GM23338 (cell line): Measurements from ENCODE around the gene PDGFRA. TPM values are rescaled to one million over a fixed set of nuclear protein-coding genes. Genes with fewer than 3 reads are reported as not detected.

Experiments used
- ATAC-seq: fragments of 200-7000 bp; cut with Tn5 transposase; 3 replicates; pipeline ENCODE4 v1.9.1; 2020
- DNase-seq: peaks from one replicate; pipeline ENCODE4 v3.0.0-alpha.2; 2015; ENCODE audit warnings: low spot score
- H2AFZ ChIP-seq: fragments of 200-600 bp; sonication (generic); 2 replicates; pipeline ENCODE4 v1.8.0; 2016; ENCODE audit warnings: antibody characterized with exemption, mild to moderate bottlenecking, moderate library complexity
- H3F3A ChIP-seq: fragments of 200-600 bp; sonication (generic); replicated peaks from 2 replicates; pipeline ENCODE4 v1.8.0; 2017; ENCODE audit warnings: antibody characterized with exemption, mixed run types, low read depth
- H3K27ac ChIP-seq: fragments of 200-600 bp; sonication (generic); 2 replicates; pipeline ENCODE4 v1.6.1; 2016; ENCODE audit warnings: low read depth
- H3K27me3 ChIP-seq: fragments of 200-600 bp; sonication (generic); 2 replicates; pipeline ENCODE4 v1.8.0; 2016; ENCODE audit warnings: mild to moderate bottlenecking, mixed run types, moderate library complexity; ENCODE audit not compliant: insufficient read depth
- H3K36me3 ChIP-seq: fragments of 200-600 bp; sonication (generic); 2 replicates; pipeline ENCODE4 v1.8.0; 2016; ENCODE audit warnings: mild to moderate bottlenecking; ENCODE audit not compliant: insufficient read depth
- H3K4me1 ChIP-seq: fragments of 200-600 bp; sonication (generic); 2 replicates; pipeline ENCODE4 v1.8.0; 2016; ENCODE audit warnings: mild to moderate bottlenecking, moderate library complexity; ENCODE audit not compliant: insufficient read depth
- H3K4me2 ChIP-seq: fragments of 200-600 bp; sonication (generic); 2 replicates; pipeline ENCODE4 v1.7.1; 2017; ENCODE audit warnings: mixed run types
- H3K4me3 ChIP-seq: fragments of 200-600 bp; sonication (generic); 2 replicates; pipeline ENCODE4 v1.6.1; 2016; ENCODE audit warnings: mixed run types
- H3K79me2 ChIP-seq: fragments of 200-600 bp; sonication (generic); replicated peaks from 2 replicates; pipeline ENCODE4 v1.8.0; 2017; ENCODE audit warnings: mild to moderate bottlenecking; ENCODE audit not compliant: insufficient read depth
- H3K9me2 ChIP-seq: fragments of 200-600 bp; sonication (generic); 2 replicates; pipeline ENCODE4 v1.8.0; 2017; ENCODE audit not compliant: insufficient read depth
- H4K20me1 ChIP-seq: fragments of 200-600 bp; sonication (generic); replicated peaks from 2 replicates; pipeline ENCODE4 v1.8.0; 2017; ENCODE audit warnings: mild to moderate bottlenecking; ENCODE audit not compliant: insufficient read depth
- H3K27ac Mint-ChIP-seq: 2 replicates; pipeline ENCODE4 v1.8.0; 2020; ENCODE audit warnings: inconsistent platforms, mild to moderate bottlenecking, moderate library complexity, mixed read lengths
- H3K27me3 Mint-ChIP-seq: 3 replicates; pipeline ENCODE4 v1.8.0; 2022; ENCODE audit warnings: low read depth, mild to moderate bottlenecking, moderate library complexity, mixed read lengths, inconsistent platforms; ENCODE audit not compliant: insufficient read depth, poor library complexity
- H3K36me3 Mint-ChIP-seq: 3 replicates; pipeline ENCODE4 v1.8.0; 2021; ENCODE audit warnings: low read depth, mild to moderate bottlenecking, inconsistent platforms, moderate library complexity, mixed read lengths
- H3K4me1 Mint-ChIP-seq: 3 replicates; pipeline ENCODE4 v1.8.0; 2020; ENCODE audit warnings: mild to moderate bottlenecking, inconsistent platforms, mixed read lengths
- H3K4me3 Mint-ChIP-seq: 3 replicates; pipeline ENCODE4 v1.8.0; 2021; ENCODE audit warnings: moderate library complexity, mild to moderate bottlenecking, inconsistent platforms, mixed read lengths
- H3K9me3 Mint-ChIP-seq: 3 replicates; pipeline ENCODE4 v1.8.0; 2020; ENCODE audit warnings: moderate library complexity, mild to moderate bottlenecking, inconsistent platforms, mixed read lengths
- CREB1 ChIP-seq: fragments of 250-450 bp; sonication (Bioruptor Pico); IDR thresholded peaks from 2 replicates; pipeline ENCODE4 v1.5.0; 2020; ENCODE audit warnings: low read depth, mild to moderate bottlenecking, moderate library complexity
- CTCF ChIP-seq, 2 experiments: fragments of 200-600 bp in 1 of 2; sonication (generic) in 1 of 2; conservative IDR thresholded peaks; 2 replicates each; pipeline versions ENCODE4 v1.5.1 to v1.6.1; 2016 to 2017; ENCODE audit warnings: antibody characterized with exemption in 2 of 2, low read depth in 2 of 2, mild to moderate bottlenecking in 2 of 2, moderate library complexity in 1 of 2
- ETS1 ChIP-seq: IDR thresholded peaks from 2 replicates; pipeline ENCODE4 v1.6.1; 2016; ENCODE audit warnings: antibody characterized with exemption
- EZH2 ChIP-seq: fragments of 200-600 bp; sonication (generic); IDR thresholded peaks from one replicate; pipeline ENCODE4 v1.8.0; 2017; ENCODE audit warnings: antibody characterized with exemption, mild to moderate bottlenecking, low read depth; ENCODE audit not compliant: unreplicated experiment
- EZH2phosphoT487 ChIP-seq: fragments of 200-600 bp; sonication (generic); IDR thresholded peaks from one replicate; pipeline ENCODE4 v1.8.1; 2018; ENCODE audit warnings: antibody characterized with exemption; ENCODE audit not compliant: unreplicated experiment
- JUNB ChIP-seq: IDR thresholded peaks from one replicate; pipeline ENCODE4 v1.6.1; 2016; ENCODE audit warnings: antibody characterized with exemption; ENCODE audit not compliant: unreplicated experiment
- NANOG ChIP-seq: IDR thresholded peaks from 2 replicates; pipeline ENCODE4 v1.6.1; 2016; ENCODE audit warnings: antibody characterized with exemption, borderline replicate concordance
- POLR2AphosphoS5 ChIP-seq: IDR thresholded peaks from 2 replicates; pipeline ENCODE4 v1.6.1; 2016; ENCODE audit warnings: antibody characterized with exemption, low read depth
- REST ChIP-seq: IDR thresholded peaks from one replicate; pipeline ENCODE4 v1.6.1; 2018; ENCODE audit warnings: antibody characterized with exemption; ENCODE audit not compliant: unreplicated experiment
- STAT1 ChIP-seq: IDR thresholded peaks from one replicate; pipeline ENCODE4 v1.6.1; 2016; ENCODE audit warnings: antibody characterized with exemption; ENCODE audit not compliant: unreplicated experiment
- ZNF114 ChIP-seq: fragments of 250-450 bp; sonication (Bioruptor Pico); IDR thresholded peaks from 2 replicates; pipeline ENCODE4 v1.5.0; 2020; ENCODE audit warnings: mild to moderate bottlenecking, moderate library complexity
- ZNF331 ChIP-seq: fragments of 250-450 bp; sonication (Bioruptor Pico); IDR thresholded peaks from 2 replicates; pipeline ENCODE4 v1.5.0; 2020; ENCODE audit warnings: low read depth, mild to moderate bottlenecking, moderate library complexity
- polyA plus RNA-seq: library from polyadenylated mRNA; unstranded; fragments of >200 nt; fragmentation: Nextera tagmentation; extraction: Ambion mirVana; gene quantifications from 2 replicates; pipeline ENCODE4 v1.2.1, GENCODE V29; 2016
- total RNA-seq: library from RNA; depleted of rRNA; stranded (reverse); fragments of >200 nt; shearing (Covaris generic); gene quantifications from 2 replicates; pipeline ENCODE4 v1.2.3, GENCODE V29; 2014
- TF ChIP-seq, protein P1 (sequence below): fragments of 250-450 bp; sonication (Bioruptor Pico); IDR thresholded peaks from 2 replicates; pipeline ENCODE4 v1.5.0; 2020; ENCODE audit warnings: mild to moderate bottlenecking, moderate library complexity

PDGFRA gene
- total and polyA plus RNA-seq, 2 experiments from 2014 or later, result 8.0 to 10.8 TPM

DNA sequence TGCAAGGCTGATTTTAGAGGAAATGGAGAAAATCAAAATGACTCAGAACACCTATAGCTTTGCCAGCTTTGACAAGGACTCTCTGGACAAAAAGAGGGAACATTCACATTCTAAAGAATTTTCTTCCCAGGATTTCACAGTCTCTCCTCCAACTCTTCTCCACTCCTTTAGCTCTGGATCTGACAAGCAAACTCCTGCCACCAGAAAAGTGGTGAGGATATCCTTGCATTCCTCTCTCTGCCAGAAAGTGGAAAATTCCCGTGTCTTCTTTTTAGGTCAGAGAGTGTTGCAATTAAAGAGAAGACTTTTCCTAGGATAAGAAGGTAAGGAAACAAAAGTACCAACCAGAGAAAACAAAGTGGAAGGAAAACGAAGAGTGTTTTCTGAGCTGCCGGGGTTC is 16.1 kb upstream of the PDGFRA start:
- no peaks in the 10 kb centered on the region for H3F3A ChIP-seq
- peaks cover 3% of the 10 kb centered on the region; the same call in 2 of the 3 replicates for H3K9me3 Mint-ChIP-seq
- peaks cover 15% of the 10 kb centered on the region for H3K27me3 ChIP-seq
- H3K79me2 ChIP-seq, result no peaks in the 10 kb centered on the region
- no peak for TF ChIP-seq POLR2AphosphoS5
- TF ChIP-seq, protein P1, sequence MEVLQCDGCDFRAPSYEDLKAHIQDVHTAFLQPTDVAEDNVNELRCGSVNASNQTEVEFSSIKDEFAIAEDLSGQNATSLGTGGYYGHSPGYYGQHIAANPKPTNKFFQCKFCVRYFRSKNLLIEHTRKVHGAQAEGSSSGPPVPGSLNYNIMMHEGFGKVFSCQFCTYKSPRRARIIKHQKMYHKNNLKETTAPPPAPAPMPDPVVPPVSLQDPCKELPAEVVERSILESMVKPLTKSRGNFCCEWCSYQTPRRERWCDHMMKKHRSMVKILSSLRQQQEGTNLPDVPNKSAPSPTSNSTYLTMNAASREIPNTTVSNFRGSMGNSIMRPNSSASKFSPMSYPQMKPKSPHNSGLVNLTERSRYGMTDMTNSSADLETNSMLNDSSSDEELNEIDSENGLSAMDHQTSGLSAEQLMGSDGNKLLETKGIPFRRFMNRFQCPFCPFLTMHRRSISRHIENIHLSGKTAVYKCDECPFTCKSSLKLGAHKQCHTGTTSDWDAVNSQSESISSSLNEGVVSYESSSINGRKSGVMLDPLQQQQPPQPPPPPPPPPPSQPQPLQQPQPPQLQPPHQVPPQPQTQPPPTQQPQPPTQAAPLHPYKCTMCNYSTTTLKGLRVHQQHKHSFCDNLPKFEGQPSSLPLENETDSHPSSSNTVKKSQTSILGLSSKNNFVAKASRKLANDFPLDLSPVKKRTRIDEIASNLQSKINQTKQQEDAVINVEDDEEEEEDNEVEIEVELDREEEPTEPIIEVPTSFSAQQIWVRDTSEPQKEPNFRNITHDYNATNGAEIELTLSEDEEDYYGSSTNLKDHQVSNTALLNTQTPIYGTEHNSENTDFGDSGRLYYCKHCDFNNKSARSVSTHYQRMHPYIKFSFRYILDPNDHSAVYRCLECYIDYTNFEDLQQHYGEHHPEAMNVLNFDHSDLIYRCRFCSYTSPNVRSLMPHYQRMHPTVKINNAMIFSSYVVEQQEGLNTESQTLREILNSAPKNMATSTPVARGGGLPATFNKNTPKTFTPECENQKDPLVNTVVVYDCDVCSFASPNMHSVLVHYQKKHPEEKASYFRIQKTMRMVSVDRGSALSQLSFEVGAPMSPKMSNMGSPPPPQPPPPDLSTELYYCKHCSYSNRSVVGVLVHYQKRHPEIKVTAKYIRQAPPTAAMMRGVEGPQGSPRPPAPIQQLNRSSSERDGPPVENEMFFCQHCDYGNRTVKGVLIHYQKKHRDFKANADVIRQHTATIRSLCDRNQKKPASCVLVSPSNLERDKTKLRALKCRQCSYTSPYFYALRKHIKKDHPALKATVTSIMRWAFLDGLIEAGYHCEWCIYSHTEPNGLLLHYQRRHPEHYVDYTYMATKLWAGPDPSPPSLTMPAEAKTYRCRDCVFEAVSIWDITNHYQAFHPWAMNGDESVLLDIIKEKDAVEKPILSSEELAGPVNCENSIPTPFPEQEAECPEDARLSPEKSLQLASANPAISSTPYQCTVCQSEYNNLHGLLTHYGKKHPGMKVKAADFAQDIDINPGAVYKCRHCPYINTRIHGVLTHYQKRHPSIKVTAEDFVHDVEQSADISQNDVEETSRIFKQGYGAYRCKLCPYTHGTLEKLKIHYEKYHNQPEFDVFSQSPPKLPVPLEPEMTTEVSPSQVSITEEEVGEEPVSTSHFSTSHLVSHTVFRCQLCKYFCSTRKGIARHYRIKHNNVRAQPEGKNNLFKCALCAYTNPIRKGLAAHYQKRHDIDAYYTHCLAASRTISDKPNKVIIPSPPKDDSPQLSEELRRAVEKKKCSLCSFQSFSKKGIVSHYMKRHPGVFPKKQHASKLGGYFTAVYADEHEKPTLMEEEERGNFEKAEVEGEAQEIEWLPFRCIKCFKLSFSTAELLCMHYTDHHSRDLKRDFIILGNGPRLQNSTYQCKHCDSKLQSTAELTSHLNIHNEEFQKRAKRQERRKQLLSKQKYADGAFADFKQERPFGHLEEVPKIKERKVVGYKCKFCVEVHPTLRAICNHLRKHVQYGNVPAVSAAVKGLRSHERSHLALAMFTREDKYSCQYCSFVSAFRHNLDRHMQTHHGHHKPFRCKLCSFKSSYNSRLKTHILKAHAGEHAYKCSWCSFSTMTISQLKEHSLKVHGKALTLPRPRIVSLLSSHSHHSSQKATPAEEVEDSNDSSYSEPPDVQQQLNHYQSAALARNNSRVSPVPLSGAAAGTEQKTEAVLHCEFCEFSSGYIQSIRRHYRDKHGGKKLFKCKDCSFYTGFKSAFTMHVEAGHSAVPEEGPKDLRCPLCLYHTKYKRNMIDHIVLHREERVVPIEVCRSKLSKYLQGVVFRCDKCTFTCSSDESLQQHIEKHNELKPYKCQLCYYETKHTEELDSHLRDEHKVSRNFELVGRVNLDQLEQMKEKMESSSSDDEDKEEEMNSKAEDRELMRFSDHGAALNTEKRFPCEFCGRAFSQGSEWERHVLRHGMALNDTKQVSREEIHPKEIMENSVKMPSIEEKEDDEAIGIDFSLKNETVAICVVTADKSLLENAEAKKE, result no peak
- no peak for TF ChIP-seq CREB1 (CRISPR knock-in tag)
- TF ChIP-seq ZNF331, result no peak
- no peak for TF ChIP-seq NANOG
- no peak for TF ChIP-seq REST
- no peak for TF ChIP-seq CTCF (conservative IDR thresholded peaks at IDR 0.05; ENCODE audit: low read depth in 2 of 2)
- no peak for TF ChIP-seq EZH2
- TF ChIP-seq ZNF114 (CRISPR knock-in tag), result no peak
- TF ChIP-seq EZH2phosphoT487, result no peak
- no peak for TF ChIP-seq JUNB
- no peak for TF ChIP-seq STAT1
- no peak for TF ChIP-seq ETS1
- H3K4me1 Mint-ChIP-seq, result peaks cover 3% of the 10 kb centered on the region; the same call in 1 of the 3 replicates
- no peaks in the 10 kb centered on the region for H4K20me1 ChIP-seq
- no peaks in the 10 kb centered on the region for H3K36me3 ChIP-seq
- H3K4me2 ChIP-seq, result no peak overlapping the region
- no peak overlapping the region for H2AFZ ChIP-seq
- peaks cover 15% of the 10 kb centered on the region for H3K27me3 Mint-ChIP-seq
- peaks cover 3% of the 10 kb centered on the region; the same call in 2 of the 3 replicates for H3K36me3 Mint-ChIP-seq
- no peak for ATAC-seq
- H3K4me3 Mint-ChIP-seq, result no peak overlapping the region
- no peak overlapping the region for H3K27ac ChIP-seq
- DNase-seq, result no peak
- 0 out of 2 replicates have a peak, but pooled peaks cover 5% of the 10 kb centered on the region for H3K9me2 ChIP-seq
- no peak overlapping the region for H3K4me3 ChIP-seq
- no peak overlapping the region for H3K27ac Mint-ChIP-seq
- no peaks in the 10 kb centered on the region for H3K4me1 ChIP-seq
